HG02870 (cell line): Measurements from ENCODE around the gene PTPRU.
"Not testable (repeated sequence)": the region's sequence is repeated elsewhere in the genome, so short reads cannot be mapped to it uniquely, and the experiment has no call there.

Experiments used
- ATAC-seq: cut with Tn5 transposase; IDR thresholded peaks from one replicate; pipeline ENCODE4 v1.9.1; 2021; ENCODE audit warnings: mild to moderate bottlenecking, moderate library complexity; ENCODE audit not compliant: unreplicated experiment

Gene PTPRU

GRCh38 chr1:29311352-29312030 is 75.2 kb downstream of the PTPRU start:
- ATAC-seq = no peak

GRCh38 chr1:29312469-29313461 is 76.4 kb downstream of the PTPRU start:
- ATAC-seq = no peak

GRCh38 chr1:29314685-29315084 is 78.4 kb downstream of the PTPRU start:
- ATAC-seq = not testable (repeated sequence)

GRCh38 chr1:29315262-29315661 is 78.9 kb downstream of the PTPRU start:
- ATAC-seq = no peak

GRCh38 chr1:29315876-29316275 is 79.6 kb downstream of the PTPRU start:
- ATAC-seq = no peak

- no peak for ATAC-seq
Measured at GRCh38 chr1:29317063-29317915, 81.0 kb downstream of the PTPRU start.

GRCh38 chr1:29317916-29318530 is 81.7 kb downstream of the PTPRU start:
- no peak for ATAC-seq

GRCh38 chr1:29318724-29319123 is 82.4 kb downstream of the PTPRU start:
- no peak for ATAC-seq

- ATAC-seq = no peak
Measured at GRCh38 chr1:29319300-29320110, 83.2 kb downstream of the PTPRU start.

- no peak for ATAC-seq
Measured at GRCh38 chr1:29320156-29320940, 84.0 kb downstream of the PTPRU start.

GRCh38 chr1:29321176-29321575 is 84.9 kb downstream of the PTPRU start:
- ATAC-seq = no peak

- no peak for ATAC-seq
Measured at GRCh38 chr1:29322147-29322694, 85.9 kb downstream of the PTPRU start.

GRCh38 chr1:29322861-29323585 is 86.7 kb downstream of the PTPRU start:
- no peak for ATAC-seq

- no peak for ATAC-seq
Measured at GRCh38 chr1:29323636-29324035, 87.3 kb downstream of the PTPRU start.

GRCh38 chr1:29324202-29324601 is 87.9 kb downstream of the PTPRU start:
- no peak for ATAC-seq

GRCh38 chr1:29324771-29325351 is 88.5 kb downstream of the PTPRU start:
- no peak for ATAC-seq

GRCh38 chr1:29325675-29326074 is 89.4 kb downstream of the PTPRU start:
- ATAC-seq = no peak

- no peak for ATAC-seq
Measured at GRCh38 chr1:29326123-29326522, 89.8 kb downstream of the PTPRU start.
